Heart right ventricle (tissue), 16 donors: ENCODE results near the gene SLC22A3. TPM values are rescaled to one million over a fixed set of nuclear protein-coding genes. Genes with fewer than 3 reads are reported as not detected.

Source experiments
- ATAC-seq, 8 donors: fragments of 200-7000 bp; cut with Tn5 transposase; one replicate each; pipeline ENCODE4 v1.9.1; 2020; ENCODE audit warnings: mild to moderate bottlenecking in 8 of 8, moderate library complexity in 8 of 8, moderate number of reproducible peaks in 1 of 8
- DNase-seq, 2 donors: peaks; one replicate each; pipeline ENCODE4 v3.0.0-alpha.2; 2020
- H3K27ac ChIP-seq, 10 donors: fragments of 200-600 bp; sonication (generic) in 2 of 10; one replicate each; pipeline versions ENCODE4 v1.5.0 to v1.8.0; 2020 to 2022; ENCODE audit warnings: mild to moderate bottlenecking in 3 of 10
- H3K27me3 ChIP-seq, 7 donors: fragments of 200-600 bp; one replicate each; pipeline ENCODE4 v1.8.0; 2021 to 2022; ENCODE audit warnings: mild to moderate bottlenecking in 2 of 7
- H3K36me3 ChIP-seq, 9 donors: fragments of 200-600 bp; sonication (generic) in 1 of 9; one replicate each; pipeline versions ENCODE4 v1.5.0 to v1.8.0; 2020 to 2022; ENCODE audit warnings: mild to moderate bottlenecking in 2 of 9
- H3K4me1 ChIP-seq, 9 donors: fragments of 200-600 bp; sonication (generic) in 1 of 9; one replicate each; pipeline versions ENCODE4 v1.5.0 to v1.8.0; 2020 to 2022; ENCODE audit warnings: mild to moderate bottlenecking in 4 of 9
- H3K4me3 ChIP-seq, 10 donors: fragments of 200-600 bp; sonication (generic) in 2 of 10; one replicate each; pipeline versions ENCODE4 v1.5.0 to v1.8.0; 2020 to 2022; ENCODE audit warnings: mild to moderate bottlenecking in 7 of 10, moderate library complexity in 2 of 10
- H3K9me3 ChIP-seq, 11 donors: fragments of 200-600 bp in 10 of 11; sonication (generic) in 2 of 11; one replicate each; pipeline versions ENCODE4 v1.5.0 to v1.8.0; 2013 to 2022; ENCODE audit warnings: mild to moderate bottlenecking in 2 of 11, control low read depth in 1 of 11, moderate library complexity in 1 of 11
- WGBS, 2 donors: extraction: QIAGEN DNeasy Blood & Tissue Kit; methylation state at CpG; one replicate each; pipeline ENCODE4 v1.1.7; 2013; ENCODE audit warnings: inconsistent platforms in 1 of 2; 5-methylcytosine and 5-hydroxymethylcytosine counted together
- intact Hi-C, 10 donors: fragments of 100-400 bp; cut with DNase I; formaldehyde crosslinking; loops; one replicate each; pipeline versions ENCODE4 v1.11.1 to v1.14.2; 2022
- polyA plus RNA-seq, 2 donors: library from polyadenylated mRNA; stranded (reverse); fragments of 200-250 nt; gene quantifications; one replicate each; pipeline ENCODE4 v1.2.3, GENCODE V29; 2013
- total RNA-seq, 10 donors: library from RNA; stranded (reverse); fragmentation: NEBNext Ultra II Directional in 3 of 10; extraction: Animal tissue kit (Norgen Biotek cat#: 25700) in 3 of 10; gene quantifications; one replicate each; pipeline versions ENCODE4 v1.2.1 to v1.2.4, GENCODE V29; 2021 to 2023
- TF ChIP-seq, protein P1 (sequence below), 9 donors: fragments of 200-600 bp; sonication (generic) in 2 of 9; IDR thresholded peaks; one replicate each; pipeline versions ENCODE4 v1.5.0 to v1.8.0; 2021 to 2022; ENCODE audit warnings: antibody characterized with exemption in 9 of 9, mild to moderate bottlenecking in 5 of 9, moderate library complexity in 1 of 9
- donor health status: Arrhythmogenic right ventricular cardiomyopathy.
- donor health status: ischemic (EF 13 %, LVEDD 7.1; RV severe dilation, severe dysfunction).
- donor health status: healthy with polysubstance abuse.
- donor health status: DM: no; HTN: yes; CAD: no.
- donor health status: DM: no; HTN: no; CAD: no.
- donor health status: ischemic (EF 25% LVEDD 6.9; RV normal size, moderate dysfunction).
- donor health status: ischemic (EF 25% LVEDD 5.7; RV mildly dilated, moderate dysfunction).
- donor health status: healthy.
- donor health status: DM: yes; HTN: yes; CAD: no.
- donor health status: Ischemic cardiomyopathy.
- donor health status: ischemic (EF 35%, LVEDD 5.7; RV mildly dilated, moderate dysfunction).
- donor health status: nonischemic (EF 11% LVEDD 7.7; RV severe dilation, severe dysfunction).
- donor health status: DM: yes; HTN: yes; CAD: no.
- donor health status: PGD.
- donor health status: ischemic (EF 29% LVEDD 5.4; RV normal size, mild dysfunction).
- donor health status: nonischemic (EF 23%, LVEDD 6.1; RV moderate dilation, normal function).

Gene SLC22A3
- total and polyA plus RNA-seq, 12 donors, result 0.26 to 2.0 (median 0.71) TPM

DNA sequence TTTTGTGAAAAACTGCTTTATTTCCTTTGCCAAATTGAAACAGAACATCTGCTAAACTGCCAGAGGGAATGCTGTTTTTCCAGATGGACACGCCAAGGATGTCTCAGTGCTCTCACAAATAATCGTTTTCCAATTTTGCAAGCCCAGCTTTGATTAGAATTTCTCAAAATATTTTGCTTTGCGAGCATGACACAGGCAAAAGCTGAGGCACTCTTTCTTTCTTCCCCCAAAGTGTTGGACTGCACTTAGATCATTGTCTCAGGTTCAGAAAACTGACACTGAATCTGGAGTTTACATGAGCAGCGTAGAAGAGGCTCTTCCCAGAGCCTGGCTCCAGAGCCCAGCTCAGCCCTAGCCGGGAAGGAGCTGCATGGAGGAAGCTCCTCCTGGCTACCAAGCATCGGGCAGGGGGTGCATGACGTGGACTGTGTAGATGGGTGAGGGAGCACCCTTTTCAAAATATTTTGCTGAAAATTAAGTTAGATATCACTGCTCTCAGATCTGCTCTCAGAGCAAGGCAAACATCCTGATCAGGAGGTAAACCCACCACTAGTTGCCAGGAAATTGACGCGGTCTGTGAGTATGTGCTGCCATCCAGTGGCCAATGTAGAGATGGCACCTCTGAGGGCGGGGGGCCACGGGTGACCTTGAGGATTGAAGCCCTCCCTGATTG, 107.5 kb downstream of the SLC22A3 start:
- WGBS, 2 donors, result 17 to 24% methylated on average over 11 of the region's 11 CpGs

DNA sequence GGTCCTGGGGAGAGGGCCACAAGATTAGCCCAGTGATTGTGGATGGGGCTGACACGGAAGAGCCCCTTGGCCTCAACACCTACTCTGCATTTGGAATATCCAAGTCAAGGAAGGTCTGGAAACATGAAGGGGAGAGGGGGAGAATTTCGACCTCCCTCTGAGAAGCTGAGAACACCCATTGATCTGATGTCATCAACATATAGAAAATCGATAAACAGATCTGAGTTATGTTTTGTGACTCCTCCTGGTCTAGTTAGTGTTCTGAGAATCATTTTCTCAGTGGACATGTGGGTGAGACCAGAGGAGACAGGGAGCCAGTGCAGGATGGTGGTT, 108.0 kb downstream of the SLC22A3 start:
- Histone ChIP-seq H3K4me1 (peaks cover 0 to 17% (median 5%) of the 10 kb centered on the region in 9 donors), H3K27me3 (no peaks in the 10 kb centered on the region), H3K27ac (peak overlapping the region in 1 of 10 donors; percentile 44), H3K4me3 (no peak overlapping the region), H3K9me3 (no peaks in the 10 kb centered on the region), H3K36me3 (no peaks in the 10 kb centered on the region)
- WGBS, 2 donors, result 32 to 36% methylated on average over 3 of the region's 3 CpGs
- intact Hi-C loops, result loop anchor here (1.0 to 10.0 kb wide), 13 partner anchors 79 to 594 kb away; no protein-coding TSS in a partner anchor
- ATAC-seq, result no peak
- no peak for DNase-seq
- TF ChIP-seq, protein P1, sequence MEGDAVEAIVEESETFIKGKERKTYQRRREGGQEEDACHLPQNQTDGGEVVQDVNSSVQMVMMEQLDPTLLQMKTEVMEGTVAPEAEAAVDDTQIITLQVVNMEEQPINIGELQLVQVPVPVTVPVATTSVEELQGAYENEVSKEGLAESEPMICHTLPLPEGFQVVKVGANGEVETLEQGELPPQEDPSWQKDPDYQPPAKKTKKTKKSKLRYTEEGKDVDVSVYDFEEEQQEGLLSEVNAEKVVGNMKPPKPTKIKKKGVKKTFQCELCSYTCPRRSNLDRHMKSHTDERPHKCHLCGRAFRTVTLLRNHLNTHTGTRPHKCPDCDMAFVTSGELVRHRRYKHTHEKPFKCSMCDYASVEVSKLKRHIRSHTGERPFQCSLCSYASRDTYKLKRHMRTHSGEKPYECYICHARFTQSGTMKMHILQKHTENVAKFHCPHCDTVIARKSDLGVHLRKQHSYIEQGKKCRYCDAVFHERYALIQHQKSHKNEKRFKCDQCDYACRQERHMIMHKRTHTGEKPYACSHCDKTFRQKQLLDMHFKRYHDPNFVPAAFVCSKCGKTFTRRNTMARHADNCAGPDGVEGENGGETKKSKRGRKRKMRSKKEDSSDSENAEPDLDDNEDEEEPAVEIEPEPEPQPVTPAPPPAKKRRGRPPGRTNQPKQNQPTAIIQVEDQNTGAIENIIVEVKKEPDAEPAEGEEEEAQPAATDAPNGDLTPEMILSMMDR (IDR thresholded peaks at IDR 0.05), result peak in 2 of 9 donors; percentile 28 to 32

More for the DNA sequence above, 107.5 kb downstream of the SLC22A3 start:
- no peaks in the 10 kb centered on the region for H3K9me3 ChIP-seq
- no peaks in the 10 kb centered on the region for H3K27me3 ChIP-seq
- TF ChIP-seq, protein P1 (IDR thresholded peaks at IDR 0.05), result peak; percentile 76 to 98 (median 95)
- H3K27ac ChIP-seq, result peak overlapping the region in 5 of 10 donors; percentile 23 to 63 (median 39)
- intact Hi-C loops, result loop anchor here (1.0 to 10.0 kb wide), 13 partner anchors 80 to 593 kb away; no protein-coding TSS in a partner anchor
- DNase-seq (peak; percentile 51 to 58), ATAC-seq (peak; percentile 72 to 89 (median 85))
- peak overlapping the region in 6 of 10 donors; percentile 6 to 43 (median 25) for H3K4me3 ChIP-seq
- H3K4me1 ChIP-seq, result peaks cover 0 to 14% (median 5%) of the 10 kb centered on the region in 9 donors
- H3K36me3 ChIP-seq, result no peaks in the 10 kb centered on the region

DNA sequence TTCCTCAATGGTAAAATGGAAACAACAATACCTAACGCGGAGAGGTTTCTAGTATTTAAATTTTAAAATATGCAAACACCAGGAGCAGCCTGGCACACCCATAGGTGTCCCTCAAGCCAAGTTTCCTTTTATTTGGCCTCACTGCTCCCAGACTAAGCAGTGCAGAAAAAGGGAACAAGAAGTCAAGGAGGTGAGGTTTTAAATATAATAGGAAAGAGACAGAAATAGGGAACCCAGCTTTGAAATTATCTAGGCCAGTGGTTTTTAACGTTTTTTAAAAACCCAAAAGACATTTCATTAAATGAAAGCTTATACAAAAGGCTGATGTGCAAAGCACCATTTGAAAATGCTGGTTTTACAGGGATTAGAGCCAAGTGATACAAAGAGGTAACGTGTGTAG, 109.6 kb downstream of the SLC22A3 start:
- WGBS, 2 donors, result 59 to 64% methylated on average over 4 of the region's 4 CpGs
- H3K4me3 ChIP-seq, result no peak overlapping the region
- no peak overlapping the region for H3K27ac ChIP-seq
- intact Hi-C loops, result loop anchor here in 9 of 10 donors (2.0 to 10.0 kb wide), 10 partner anchors 236 to 596 kb away; no protein-coding TSS in a partner anchor
- no peaks in the 10 kb centered on the region for H3K9me3 ChIP-seq
- no peaks in the 10 kb centered on the region for H3K27me3 ChIP-seq
- TF ChIP-seq, protein P1 (IDR thresholded peaks at IDR 0.05), result no peak
- DNase-seq (no peak), ATAC-seq (no peak)
- H3K36me3 ChIP-seq, result no peaks in the 10 kb centered on the region
- H3K4me1 ChIP-seq, result peaks cover 0 to 34% (median 5%) of the 10 kb centered on the region in 9 donors

DNA sequence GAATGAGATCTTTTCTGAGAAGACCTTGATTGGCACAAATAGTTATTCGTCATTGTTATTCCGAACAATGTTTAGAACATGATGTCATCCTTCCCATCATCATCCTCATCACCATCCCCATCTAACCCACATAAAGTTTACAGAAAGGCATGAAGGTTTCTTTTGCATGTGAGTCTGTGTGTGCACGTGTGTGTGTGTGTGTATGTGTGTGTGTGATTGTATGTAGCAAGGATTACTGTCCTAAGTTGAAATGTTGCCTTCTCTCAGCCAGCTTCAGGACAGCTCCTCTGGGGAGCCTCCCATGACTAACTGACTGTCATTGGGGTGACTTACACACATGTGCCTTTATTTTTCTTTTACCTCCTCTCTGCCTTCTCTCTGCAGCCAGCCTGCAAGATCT, 113.5 kb downstream of the SLC22A3 start:
- no peak overlapping the region for H3K4me3 ChIP-seq
- WGBS, 2 donors, result 70 to 78% methylated on average over 3 of the region's 3 CpGs
- no peak for DNase-seq
- no peaks in the 10 kb centered on the region for H3K36me3 ChIP-seq
- H3K27ac ChIP-seq, result peak overlapping the region in 1 of 10 donors; percentile 66
- peaks cover 0 to 8% (median 0%) of the 10 kb centered on the region in 7 donors for H3K27me3 ChIP-seq
- intact Hi-C loops, result no loop called here
- peaks cover 0 to 35% (median 0%) of the 10 kb centered on the region in 9 donors for H3K4me1 ChIP-seq
- TF ChIP-seq, protein P1 (IDR thresholded peaks at IDR 0.05), result no peak
- no peak for ATAC-seq
- H3K9me3 ChIP-seq, result no peaks in the 10 kb centered on the region
